ENCODE results near the gene TAF11. TPM values are rescaled to one million over a fixed set of nuclear protein-coding genes. Genes with fewer than 3 reads are reported as not detected.
"Not testable (repeated sequence)": the region's sequence is repeated elsewhere in the genome, so short reads cannot be mapped to it uniquely, and the experiment has no call there.

The TAF11 gene
- total RNA-seq, 3 donors from 2014 or later (not counting 1 experiment from before 2014, with no cell fraction given): 34.4 to 41.3 (median 36.2) TPM

DNA sequence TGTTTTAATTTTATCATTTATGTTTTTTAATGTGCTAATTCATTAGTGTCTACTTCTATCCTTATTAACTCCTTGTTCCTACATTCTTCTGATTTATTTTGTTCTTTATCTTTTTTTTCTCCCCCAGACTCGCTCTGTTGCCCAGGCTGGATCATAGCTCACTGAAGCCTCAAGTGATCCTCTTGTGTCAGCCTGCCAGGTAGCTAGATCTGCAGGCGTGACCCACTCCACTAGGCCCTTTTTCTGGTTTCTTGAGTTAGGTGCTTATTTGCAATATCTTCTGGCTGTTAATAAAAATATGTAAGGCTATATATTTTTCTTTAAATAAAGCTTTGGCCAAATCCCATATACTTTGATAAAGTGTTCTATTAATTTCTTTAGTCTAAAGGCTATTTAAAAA lies 2.8 kb downstream of the TAF11 start:
- H3K4me3 Mint-ChIP-seq: peak overlapping the region; percentile 54

DNA sequence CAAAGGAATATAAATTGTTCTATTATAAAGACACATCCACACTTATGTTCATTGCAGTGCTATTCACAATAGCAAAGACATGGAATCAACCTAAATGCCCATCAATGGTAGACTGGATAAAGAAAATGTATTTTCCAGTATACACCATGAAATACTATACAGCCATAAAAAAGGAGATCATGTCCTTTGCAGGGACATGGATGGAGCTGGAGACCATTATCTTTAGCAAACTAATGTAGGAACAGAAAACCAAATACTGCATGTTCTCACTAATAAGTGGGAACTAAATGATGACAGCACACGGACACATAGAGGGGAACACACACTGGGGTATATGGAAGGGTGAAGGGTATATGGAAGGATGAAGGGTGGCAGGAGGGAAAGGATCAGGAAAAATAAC lies 3.8 kb downstream of the TAF11 start:
- ATAC-seq; H3K9me3 ChIP-seq (ENCODE audit: control insufficient read depth, insufficient read depth, low read length); H3K9me3 Mint-ChIP-seq; H3K27me3 ChIP-seq (ENCODE audit: control insufficient read depth, insufficient read depth, low read length); H3K27me3 Mint-ChIP-seq (ENCODE audit: low read depth in 2 of 2); H3K27ac ChIP-seq (ENCODE audit: low read length); DNase-seq; intact Hi-C loops (cut with micrococcal nuclease); H3K4me3 ChIP-seq (ENCODE audit: low read length); H3K36me3 Mint-ChIP-seq: not testable (repeated sequence)
- Mint-ChIP-seq H3K4me3 (peak overlapping the region; percentile 35), H3K4me1 (peaks cover 27 to 40% of the 10 kb centered on the region in 2 donors), H3K27ac (peak overlapping the region; percentile 25 to 31)
- Histone ChIP-seq H3K36me3 (ENCODE audit: control insufficient read depth, insufficient read depth, low read length) (peaks cover 21% of the 10 kb centered on the region), H3K4me1 (ENCODE audit: control insufficient read depth, insufficient read depth, low read length) (peaks cover 17% of the 10 kb centered on the region)
- WGBS (ENCODE audit: insufficient coverage): 100% methylated on average over 1 of the region's 1 CpG

More for the DNA sequence above, 2.8 kb downstream of the TAF11 start:
- Mint-ChIP-seq H3K27ac (peak overlapping the region; percentile 24 to 25), H3K9me3 (peaks cover 0 to 3% of the 10 kb centered on the region in 2 donors), H3K27me3 (ENCODE audit: low read depth in 2 of 2) (no peaks in the 10 kb centered on the region), H3K36me3 (no peaks in the 10 kb centered on the region), H3K4me1 (peaks cover 30 to 44% of the 10 kb centered on the region in 2 donors)
- intact Hi-C loops (cut with micrococcal nuclease): no loop called here
- ATAC-seq (no peak), DNase-seq (no peak)
- Histone ChIP-seq H3K27ac (ENCODE audit: low read length) (no peak overlapping the region), H3K9me3 (ENCODE audit: control insufficient read depth, insufficient read depth, low read length) (no peaks in the 10 kb centered on the region), H3K27me3 (ENCODE audit: control insufficient read depth, insufficient read depth, low read length) (no peaks in the 10 kb centered on the region), H3K4me1 (ENCODE audit: control insufficient read depth, insufficient read depth, low read length) (peaks cover 21% of the 10 kb centered on the region), H3K36me3 (ENCODE audit: control insufficient read depth, insufficient read depth, low read length) (peaks cover 13% of the 10 kb centered on the region), H3K4me3 (ENCODE audit: low read length) (no peak overlapping the region)
- TF ChIP-seq, protein P1, sequence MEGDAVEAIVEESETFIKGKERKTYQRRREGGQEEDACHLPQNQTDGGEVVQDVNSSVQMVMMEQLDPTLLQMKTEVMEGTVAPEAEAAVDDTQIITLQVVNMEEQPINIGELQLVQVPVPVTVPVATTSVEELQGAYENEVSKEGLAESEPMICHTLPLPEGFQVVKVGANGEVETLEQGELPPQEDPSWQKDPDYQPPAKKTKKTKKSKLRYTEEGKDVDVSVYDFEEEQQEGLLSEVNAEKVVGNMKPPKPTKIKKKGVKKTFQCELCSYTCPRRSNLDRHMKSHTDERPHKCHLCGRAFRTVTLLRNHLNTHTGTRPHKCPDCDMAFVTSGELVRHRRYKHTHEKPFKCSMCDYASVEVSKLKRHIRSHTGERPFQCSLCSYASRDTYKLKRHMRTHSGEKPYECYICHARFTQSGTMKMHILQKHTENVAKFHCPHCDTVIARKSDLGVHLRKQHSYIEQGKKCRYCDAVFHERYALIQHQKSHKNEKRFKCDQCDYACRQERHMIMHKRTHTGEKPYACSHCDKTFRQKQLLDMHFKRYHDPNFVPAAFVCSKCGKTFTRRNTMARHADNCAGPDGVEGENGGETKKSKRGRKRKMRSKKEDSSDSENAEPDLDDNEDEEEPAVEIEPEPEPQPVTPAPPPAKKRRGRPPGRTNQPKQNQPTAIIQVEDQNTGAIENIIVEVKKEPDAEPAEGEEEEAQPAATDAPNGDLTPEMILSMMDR (IDR thresholded peaks at IDR 0.05): no peak
- 95% methylated on average over 2 of the region's 2 CpGs for WGBS (ENCODE audit: insufficient coverage)

DNA sequence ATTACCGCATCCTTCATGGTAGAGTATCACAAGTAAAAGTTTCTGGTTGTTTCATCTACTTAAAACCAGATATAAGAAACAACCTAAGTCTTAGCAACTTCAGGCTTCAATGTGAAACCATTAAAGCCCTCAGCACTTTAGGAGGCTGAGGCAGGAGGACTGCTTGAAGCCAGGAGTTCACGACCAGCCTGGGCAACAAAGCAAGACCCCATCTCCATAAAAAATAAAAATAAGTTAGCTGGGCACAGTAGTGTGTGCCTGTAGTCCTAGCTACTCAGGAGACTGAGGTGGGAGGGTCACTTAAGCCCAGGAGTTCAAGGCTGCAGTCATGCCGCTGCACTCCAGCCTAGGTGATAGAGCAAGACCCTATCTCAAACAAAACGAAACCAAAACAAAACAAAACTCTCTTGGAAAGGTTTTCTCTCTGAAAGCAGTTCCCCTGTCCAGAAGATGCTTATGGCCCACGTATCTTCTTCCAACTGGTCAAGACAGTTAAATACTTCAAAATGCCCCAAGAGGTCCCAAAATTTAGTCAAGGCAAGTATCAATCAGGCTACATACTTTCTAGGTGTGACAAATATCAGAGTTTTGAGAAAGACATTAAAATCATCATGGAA lies 9.9 kb downstream of the TAF11 start:
- TF ChIP-seq, protein P1 (IDR thresholded peaks at IDR 0.05): no peak
- H3K9me3 ChIP-seq (ENCODE audit: control insufficient read depth, insufficient read depth, low read length): no peaks in the 10 kb centered on the region
- no peaks in the 10 kb centered on the region for H3K4me1 ChIP-seq (ENCODE audit: control insufficient read depth, insufficient read depth, low read length)
- Mint-ChIP-seq H3K27me3 (ENCODE audit: low read depth in 2 of 2) (no peaks in the 10 kb centered on the region), H3K36me3 (no peaks in the 10 kb centered on the region), H3K4me1 (peaks cover 0 to 3% of the 10 kb centered on the region in 2 donors), H3K9me3 (no peaks in the 10 kb centered on the region), H3K4me3 (no peak overlapping the region), H3K27ac (peak overlapping the region; percentile 40 to 61)
- ATAC-seq (no peak), DNase-seq (no peak)
- H3K27me3 ChIP-seq (ENCODE audit: control insufficient read depth, insufficient read depth, low read length): no peaks in the 10 kb centered on the region
- 98% methylated on average over 4 of the region's 5 CpGs for WGBS (ENCODE audit: insufficient coverage)
- intact Hi-C loops (cut with micrococcal nuclease): no loop called here
- no peak overlapping the region for H3K27ac ChIP-seq (ENCODE audit: low read length)
- H3K36me3 ChIP-seq (ENCODE audit: control insufficient read depth, insufficient read depth, low read length): peaks cover 67% of the 10 kb centered on the region
- H3K4me3 ChIP-seq (ENCODE audit: low read length): no peak overlapping the region

DNA sequence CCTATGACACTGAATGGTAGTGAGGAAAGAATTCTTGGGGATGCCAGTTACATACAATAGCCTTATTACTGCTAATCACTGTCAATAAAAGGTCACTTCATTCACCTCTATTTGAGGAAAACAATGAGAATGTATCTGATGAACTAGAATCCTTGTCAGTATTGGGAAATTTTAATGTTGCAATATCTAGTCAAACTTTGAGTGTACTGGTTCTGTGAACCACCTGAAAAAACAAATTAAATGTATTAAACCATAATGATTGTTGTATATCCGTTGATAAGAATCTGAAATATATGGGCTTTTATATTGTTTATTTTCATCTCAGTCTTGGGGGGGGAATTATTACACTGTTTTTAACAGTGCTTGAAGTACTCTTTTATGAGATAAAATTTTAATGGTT lies 10.6 kb downstream of the TAF11 start:
- intact Hi-C loops (cut with micrococcal nuclease): no loop called here
- no peak overlapping the region for H3K4me3 Mint-ChIP-seq
- no peak for ATAC-seq
- Histone ChIP-seq H3K27me3 (ENCODE audit: control insufficient read depth, insufficient read depth, low read length) (no peaks in the 10 kb centered on the region), H3K9me3 (ENCODE audit: control insufficient read depth, insufficient read depth, low read length) (no peaks in the 10 kb centered on the region), H3K27ac (ENCODE audit: low read length) (no peak overlapping the region), H3K36me3 (ENCODE audit: control insufficient read depth, insufficient read depth, low read length) (peaks cover 72% of the 10 kb centered on the region), H3K4me1 (ENCODE audit: control insufficient read depth, insufficient read depth, low read length) (no peaks in the 10 kb centered on the region), H3K4me3 (ENCODE audit: low read length) (no peak overlapping the region)
- peak overlapping the region in 1 of 2 donors; percentile 31 for H3K27ac Mint-ChIP-seq
- DNase-seq: no peak
- no peaks in the 10 kb centered on the region for H3K4me1 Mint-ChIP-seq
- no peaks in the 10 kb centered on the region for H3K36me3 Mint-ChIP-seq
- no CpG with 5 or more reads among the region's 1 CpG for WGBS (ENCODE audit: insufficient coverage)
- no peaks in the 10 kb centered on the region for H3K9me3 Mint-ChIP-seq
- H3K27me3 Mint-ChIP-seq (ENCODE audit: low read depth in 2 of 2): no peaks in the 10 kb centered on the region
- TF ChIP-seq, protein P1 (IDR thresholded peaks at IDR 0.05): no peak
